ENCODE measurements around the gene ARHGEF17.
A peak's percentile ranks its signal among the peaks of the same experiment; 100 is the strongest.

Gene ARHGEF17

GRCh38 chr11:73399159-73399590 is 91.1 kb downstream of the ARHGEF17 start:
- H3K36me3 ChIP-seq (ENCODE audit: control insufficient read depth in 4 of 4, insufficient read depth in 4 of 4, low read length in 3 of 4), result peaks cover 0 to 57% (median 30%) of the 10 kb centered on the region in 4 experiments
- H3K27ac ChIP-seq (ENCODE audit: insufficient read depth in 1 of 2, low read depth in 1 of 2, low read length in 2 of 2, poor library complexity in 1 of 2, severe bottlenecking in 2 of 2), result no peak overlapping the region
- H3K4me3 ChIP-seq (ENCODE audit: control insufficient read depth in 1 of 7, extremely low read depth in 1 of 7, insufficient read depth in 4 of 7, low read depth in 2 of 7, low read length in 6 of 7), result no peak overlapping the region
- 100% methylated on average over 2 of the region's 6 CpGs for WGBS (ENCODE audit: insufficient coverage)
- peaks cover 0 to 9% (median under 1%) of the 10 kb centered on the region in 4 experiments for H3K4me1 ChIP-seq (ENCODE audit: control extremely low read depth in 1 of 4, control insufficient read depth in 4 of 4, insufficient read depth in 4 of 4, low read length in 3 of 4)
- ChIA-PET POLR2A (interaction anchor here (0.5 to 1.7 kb wide), 4 partner anchors 89 to 287 kb away, joined by 3 to 8 read pairs (median 5); no protein-coding TSS in a partner anchor), CTCF (interaction anchor here (0.8 to 19.4 kb wide), 13 partner anchors 10 to 264 kb away, joined by 3 to 348 read pairs (median 3); no protein-coding TSS in a partner anchor)
- no peaks in the 10 kb centered on the region for H3K27me3 ChIP-seq (replicated peaks in 2 of 5; ENCODE audit: control insufficient read depth in 4 of 5, insufficient read depth in 5 of 5, low read length in 4 of 5)
- H3K9me3 ChIP-seq (ENCODE audit: control extremely low read depth in 1 of 5, control insufficient read depth in 4 of 5, insufficient read depth in 2 of 5, low read depth in 1 of 5, low read length in 4 of 5), result no peaks in the 10 kb centered on the region
- no peak for DNase-seq

DNA sequence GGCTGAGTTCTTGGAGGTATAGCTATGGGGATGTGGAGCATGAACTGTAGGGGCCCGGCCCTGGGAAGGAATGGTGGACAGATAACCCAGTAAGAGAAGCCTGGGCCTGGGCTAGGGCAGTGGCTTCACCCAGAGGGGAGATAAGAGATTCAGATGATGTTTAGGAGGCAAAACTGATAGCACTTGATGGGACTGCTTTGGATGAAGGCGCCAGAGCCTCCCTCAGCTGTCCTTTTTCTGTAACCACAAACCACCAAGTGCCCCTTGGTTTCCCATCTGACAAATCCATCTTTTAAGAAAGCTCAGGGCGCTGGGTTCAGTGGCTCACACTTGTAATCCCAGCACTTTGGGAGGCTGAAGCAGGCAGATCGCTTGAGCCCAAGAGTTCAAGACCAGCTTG is 91.6 kb downstream of the ARHGEF17 start:
- CTCF ChIA-PET, result interaction anchor here (0.8 to 19.4 kb wide), 15 partner anchors 9 to 263 kb away, joined by 3 to 348 read pairs (median 3); no protein-coding TSS in a partner anchor
- Histone ChIP-seq H3K27me3 (replicated peaks in 2 of 5; ENCODE audit: control insufficient read depth in 4 of 5, insufficient read depth in 5 of 5, low read length in 4 of 5) (no peaks in the 10 kb centered on the region), H3K36me3 (ENCODE audit: control insufficient read depth in 4 of 4, insufficient read depth in 4 of 4, low read length in 3 of 4) (peaks cover 0 to 53% (median 27%) of the 10 kb centered on the region in 4 experiments), H3K9me3 (ENCODE audit: control extremely low read depth in 1 of 5, control insufficient read depth in 4 of 5, insufficient read depth in 2 of 5, low read depth in 1 of 5, low read length in 4 of 5) (no peaks in the 10 kb centered on the region), H3K27ac (ENCODE audit: insufficient read depth in 1 of 2, low read depth in 1 of 2, low read length in 2 of 2, poor library complexity in 1 of 2, severe bottlenecking in 2 of 2) (no peak overlapping the region), H3K4me3 (ENCODE audit: control insufficient read depth in 1 of 7, extremely low read depth in 1 of 7, insufficient read depth in 4 of 7, low read depth in 2 of 7, low read length in 6 of 7) (no peak overlapping the region), H3K4me1 (ENCODE audit: control extremely low read depth in 1 of 4, control insufficient read depth in 4 of 4, insufficient read depth in 4 of 4, low read length in 3 of 4) (peaks cover 0 to 9% (median 1%) of the 10 kb centered on the region in 4 experiments)
- 19% methylated on average over 3 of the region's 4 CpGs for WGBS (ENCODE audit: insufficient coverage)
- POLR2A ChIA-PET, result interaction anchor here (0.5 to 1.7 kb wide), 4 partner anchors 89 to 286 kb away, joined by 3 to 8 read pairs (median 5); no protein-coding TSS in a partner anchor
- no peak for DNase-seq

GRCh38 chr11:73400293-73400692 is 92.2 kb downstream of the ARHGEF17 start:
- CTCF ChIA-PET, result interaction anchor here (0.8 to 19.4 kb wide), 14 partner anchors 8 to 262 kb away, joined by 3 to 348 read pairs (median 3); no protein-coding TSS in a partner anchor
- POLR2A ChIA-PET, result interaction anchor here (1.7 kb wide), 1 partner anchor 260 kb away, joined by 8 read pairs; no protein-coding TSS in a partner anchor
- peaks cover 0 to 52% (median 25%) of the 10 kb centered on the region in 4 experiments for H3K36me3 ChIP-seq (ENCODE audit: control insufficient read depth in 4 of 4, insufficient read depth in 4 of 4, low read length in 3 of 4)
- H3K4me1 ChIP-seq (ENCODE audit: control extremely low read depth in 1 of 4, control insufficient read depth in 4 of 4, insufficient read depth in 4 of 4, low read length in 3 of 4), result peaks cover 0 to 9% (median 1%) of the 10 kb centered on the region in 4 experiments
- 94% methylated on average over 6 of the region's 6 CpGs for WGBS (ENCODE audit: insufficient coverage)
- DNase-seq, result no peak
- H3K4me3 ChIP-seq (ENCODE audit: control insufficient read depth in 1 of 7, extremely low read depth in 1 of 7, insufficient read depth in 4 of 7, low read depth in 2 of 7, low read length in 6 of 7), result no peak overlapping the region
- H3K9me3 ChIP-seq (ENCODE audit: control extremely low read depth in 1 of 5, control insufficient read depth in 4 of 5, insufficient read depth in 2 of 5, low read depth in 1 of 5, low read length in 4 of 5), result no peaks in the 10 kb centered on the region
- no peaks in the 10 kb centered on the region for H3K27me3 ChIP-seq (replicated peaks in 2 of 5; ENCODE audit: control insufficient read depth in 4 of 5, insufficient read depth in 5 of 5, low read length in 4 of 5)
- no peak overlapping the region for H3K27ac ChIP-seq (ENCODE audit: insufficient read depth in 1 of 2, low read depth in 1 of 2, low read length in 2 of 2, poor library complexity in 1 of 2, severe bottlenecking in 2 of 2)

DNA sequence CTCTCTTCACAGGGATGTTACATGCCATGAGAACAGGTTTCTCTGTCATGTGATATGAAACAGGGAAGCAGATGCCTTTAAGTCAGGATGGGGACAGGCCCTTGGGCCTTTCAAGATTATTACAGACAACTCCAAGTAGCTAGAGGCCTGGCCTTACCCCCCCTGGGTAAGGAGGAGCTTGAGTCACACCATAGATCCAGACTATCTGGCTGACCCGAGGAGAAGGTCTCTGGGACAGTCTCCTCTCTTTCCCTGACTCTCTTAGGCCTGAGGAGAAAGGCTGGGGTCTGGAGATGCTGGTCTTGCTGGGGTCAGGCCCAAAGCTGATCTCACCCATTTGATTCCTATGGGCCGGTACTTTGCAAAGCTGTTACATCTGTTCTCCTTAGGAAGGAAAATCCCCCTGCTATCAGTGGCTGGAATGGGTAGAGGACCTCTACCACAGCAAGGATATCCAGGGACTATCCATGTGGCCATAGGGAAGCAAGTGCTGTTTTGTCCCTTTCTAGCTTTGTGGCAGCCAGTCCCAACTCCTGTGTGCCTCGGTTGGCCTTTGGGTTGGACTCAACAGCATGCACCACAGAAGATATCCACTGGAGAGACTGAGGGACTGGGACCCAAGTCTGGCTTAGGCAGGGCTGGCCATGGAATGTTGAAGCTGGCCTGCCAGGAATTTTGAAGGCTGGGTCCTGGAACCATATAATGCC is 93.3 kb downstream of the ARHGEF17 start:
- Histone ChIP-seq H3K27ac (ENCODE audit: insufficient read depth in 1 of 2, low read depth in 1 of 2, low read length in 2 of 2, poor library complexity in 1 of 2, severe bottlenecking in 2 of 2) (no peak overlapping the region), H3K4me1 (ENCODE audit: control extremely low read depth in 1 of 4, control insufficient read depth in 4 of 4, insufficient read depth in 4 of 4, low read length in 3 of 4) (peaks cover 0 to 9% (median 1%) of the 10 kb centered on the region in 4 experiments), H3K4me3 (ENCODE audit: control insufficient read depth in 1 of 7, extremely low read depth in 1 of 7, insufficient read depth in 4 of 7, low read depth in 2 of 7, low read length in 6 of 7) (no peak overlapping the region), H3K27me3 (replicated peaks in 2 of 5; ENCODE audit: control insufficient read depth in 4 of 5, insufficient read depth in 5 of 5, low read length in 4 of 5) (no peaks in the 10 kb centered on the region), H3K9me3 (ENCODE audit: control extremely low read depth in 1 of 5, control insufficient read depth in 4 of 5, insufficient read depth in 2 of 5, low read depth in 1 of 5, low read length in 4 of 5) (no peaks in the 10 kb centered on the region), H3K36me3 (ENCODE audit: control insufficient read depth in 4 of 4, insufficient read depth in 4 of 4, low read length in 3 of 4) (peaks cover 4 to 50% (median 25%) of the 10 kb centered on the region in 4 experiments)
- no peak for DNase-seq
- WGBS (ENCODE audit: insufficient coverage), result 100% methylated on average over 3 of the region's 3 CpGs
- ChIA-PET POLR2A (no interaction called here), CTCF (interaction anchor here (0.8 to 19.4 kb wide), 11 partner anchors 12 to 261 kb away, joined by 3 to 348 read pairs (median 6); no protein-coding TSS in a partner anchor)

- ChIA-PET POLR2A (no interaction called here), CTCF (interaction anchor here (0.8 to 19.4 kb wide), 15 partner anchors 9 to 454 kb away, joined by 3 to 348 read pairs (median 6); no protein-coding TSS in a partner anchor)
- Histone ChIP-seq H3K4me3 (ENCODE audit: control insufficient read depth in 1 of 7, extremely low read depth in 1 of 7, insufficient read depth in 4 of 7, low read depth in 2 of 7, low read length in 6 of 7) (no peak overlapping the region), H3K27ac (ENCODE audit: insufficient read depth in 1 of 2, low read depth in 1 of 2, low read length in 2 of 2, poor library complexity in 1 of 2, severe bottlenecking in 2 of 2) (no peak overlapping the region), H3K4me1 (ENCODE audit: control extremely low read depth in 1 of 4, control insufficient read depth in 4 of 4, insufficient read depth in 4 of 4, low read length in 3 of 4) (peaks cover 0 to 9% (median 1%) of the 10 kb centered on the region in 4 experiments), H3K9me3 (ENCODE audit: control extremely low read depth in 1 of 5, control insufficient read depth in 4 of 5, insufficient read depth in 2 of 5, low read depth in 1 of 5, low read length in 4 of 5) (no peaks in the 10 kb centered on the region), H3K36me3 (ENCODE audit: control insufficient read depth in 4 of 4, insufficient read depth in 4 of 4, low read length in 3 of 4) (peaks cover 4 to 50% (median 25%) of the 10 kb centered on the region in 4 experiments), H3K27me3 (replicated peaks in 2 of 5; ENCODE audit: control insufficient read depth in 4 of 5, insufficient read depth in 5 of 5, low read length in 4 of 5) (no peaks in the 10 kb centered on the region)
- DNase-seq, result no peak
- 96% methylated on average over 11 of the region's 15 CpGs for WGBS (ENCODE audit: insufficient coverage)
Measured at GRCh38 chr11:73401924-73402833, 94.1 kb downstream of the ARHGEF17 start.

DNA sequence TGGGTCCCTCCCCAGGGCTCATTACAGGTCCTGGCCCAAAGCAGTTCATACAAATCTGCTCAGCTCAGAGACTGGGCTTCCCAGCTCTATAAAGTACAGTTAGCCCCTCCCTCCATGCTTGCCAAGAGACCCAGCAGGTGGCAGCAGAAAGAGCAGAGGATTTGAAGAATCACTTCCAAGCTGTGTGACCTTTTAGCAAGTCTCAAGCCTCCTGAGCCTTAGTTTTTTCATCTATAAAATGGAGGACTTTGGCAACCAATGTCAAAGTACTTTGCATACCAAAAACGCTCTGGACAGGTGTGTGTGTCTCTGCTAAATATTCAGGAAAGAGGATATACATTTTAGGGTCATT is 94.7 kb downstream of the ARHGEF17 start:
- CTCF ChIA-PET, result interaction anchor here (0.7 to 19.4 kb wide), 15 partner anchors 10 to 528 kb away, joined by 3 to 348 read pairs (median 6); no protein-coding TSS in a partner anchor
- peak; percentile 42 to 74 (median 72) for DNase-seq
- POLR2A ChIA-PET, result no interaction called here
- Histone ChIP-seq H3K27me3 (replicated peaks in 2 of 5; ENCODE audit: control insufficient read depth in 4 of 5, insufficient read depth in 5 of 5, low read length in 4 of 5) (no peaks in the 10 kb centered on the region), H3K4me1 (ENCODE audit: control extremely low read depth in 1 of 4, control insufficient read depth in 4 of 4, insufficient read depth in 4 of 4, low read length in 3 of 4) (peaks cover 0 to 9% (median 1%) of the 10 kb centered on the region in 4 experiments), H3K27ac (ENCODE audit: insufficient read depth in 1 of 2, low read depth in 1 of 2, low read length in 2 of 2, poor library complexity in 1 of 2, severe bottlenecking in 2 of 2) (no peak overlapping the region), H3K9me3 (ENCODE audit: control extremely low read depth in 1 of 5, control insufficient read depth in 4 of 5, insufficient read depth in 2 of 5, low read depth in 1 of 5, low read length in 4 of 5) (no peaks in the 10 kb centered on the region), H3K36me3 (ENCODE audit: control insufficient read depth in 4 of 4, insufficient read depth in 4 of 4, low read length in 3 of 4) (peaks cover 8 to 49% (median 25%) of the 10 kb centered on the region in 4 experiments), H3K4me3 (ENCODE audit: control insufficient read depth in 1 of 7, extremely low read depth in 1 of 7, insufficient read depth in 4 of 7, low read depth in 2 of 7, low read length in 6 of 7) (no peak overlapping the region)
- no CpG with 5 or more reads among the region's 1 CpG for WGBS (ENCODE audit: insufficient coverage)
